ENCODE data around the gene ZNF358.

The ZNF358 gene

DNA sequence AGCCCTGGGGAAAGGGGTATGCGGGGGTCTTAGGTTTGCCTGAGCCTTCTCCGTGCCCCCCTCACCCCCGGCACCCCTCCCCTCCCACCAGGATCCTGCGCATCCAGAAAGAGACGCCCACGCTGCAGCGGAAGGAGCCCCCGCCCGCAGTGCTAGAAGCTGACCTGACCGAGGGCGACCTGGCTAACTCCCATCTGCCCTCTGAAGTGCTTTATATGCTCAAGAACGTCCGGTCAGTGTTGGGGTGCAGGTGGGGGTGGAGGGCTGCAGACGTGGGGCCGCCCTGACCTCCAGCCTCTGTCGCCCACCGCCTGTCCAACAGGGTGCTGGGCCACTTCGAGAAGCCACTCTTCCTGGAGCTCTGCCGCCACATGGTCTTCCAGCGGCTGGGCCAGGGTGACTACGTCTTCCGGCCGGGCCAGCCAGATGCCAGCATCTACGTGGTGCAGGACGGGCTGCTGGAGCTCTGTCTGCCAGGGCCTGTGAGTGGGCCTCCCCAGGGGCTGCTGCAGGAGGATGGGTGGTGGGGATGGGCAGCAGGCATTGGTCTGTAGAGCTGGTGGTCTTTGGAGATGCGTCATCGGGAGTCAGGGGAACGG lies 24.0 kb downstream of the ZNF358 start:
- DNase-seq, result no peak

- DNase-seq, result no peak
Observed at GRCh38 chr19:7540761-7541474, 25.0 kb downstream of the ZNF358 start.

- no peak for DNase-seq
Observed at GRCh38 chr19:7541475-7541824, 25.5 kb downstream of the ZNF358 start.

GRCh38 chr19:7541828-7542443 lies 26.0 kb downstream of the ZNF358 start:
- no peak for DNase-seq

DNA sequence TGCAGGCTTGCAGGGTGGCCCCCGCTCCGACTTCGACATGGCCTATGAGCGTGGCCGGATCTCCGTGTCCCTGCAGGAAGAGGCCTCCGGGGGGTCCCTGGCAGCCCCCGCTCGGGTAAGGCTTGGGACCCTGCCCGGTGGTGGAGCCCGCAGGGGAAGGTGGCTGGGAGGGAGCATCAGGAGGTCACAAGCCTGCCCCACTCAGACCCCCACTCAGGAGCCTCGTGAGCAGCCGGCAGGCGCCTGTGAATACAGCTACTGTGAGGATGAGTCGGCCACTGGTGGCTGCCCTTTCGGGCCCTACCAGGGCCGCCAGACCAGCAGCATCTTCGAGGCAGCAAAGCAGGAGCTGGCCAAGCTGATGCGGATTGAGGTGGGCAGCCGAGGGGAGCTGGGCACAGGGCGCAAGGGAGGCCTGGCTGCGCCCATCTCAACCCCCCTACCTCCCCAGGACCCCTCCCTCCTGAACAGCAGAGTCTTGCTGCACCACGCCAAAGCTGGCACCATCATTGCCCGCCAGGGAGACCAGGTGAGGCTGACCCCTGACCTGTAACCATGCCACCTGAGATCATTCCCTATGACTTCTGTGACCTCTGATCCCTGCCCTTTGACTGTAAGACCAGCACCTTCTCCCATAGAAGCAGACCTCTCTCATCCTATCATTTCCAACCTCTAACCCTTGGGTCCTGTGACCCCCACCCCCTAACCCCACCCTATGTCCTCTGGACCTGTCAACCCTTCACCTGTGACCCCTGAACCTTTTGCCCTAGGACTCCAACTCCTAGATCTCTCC lies 26.8 kb downstream of the ZNF358 start:
- DNase-seq, result no peak

- no peak for DNase-seq
Observed at GRCh38 chr19:7544626-7545025, 28.7 kb downstream of the ZNF358 start.

DNA sequence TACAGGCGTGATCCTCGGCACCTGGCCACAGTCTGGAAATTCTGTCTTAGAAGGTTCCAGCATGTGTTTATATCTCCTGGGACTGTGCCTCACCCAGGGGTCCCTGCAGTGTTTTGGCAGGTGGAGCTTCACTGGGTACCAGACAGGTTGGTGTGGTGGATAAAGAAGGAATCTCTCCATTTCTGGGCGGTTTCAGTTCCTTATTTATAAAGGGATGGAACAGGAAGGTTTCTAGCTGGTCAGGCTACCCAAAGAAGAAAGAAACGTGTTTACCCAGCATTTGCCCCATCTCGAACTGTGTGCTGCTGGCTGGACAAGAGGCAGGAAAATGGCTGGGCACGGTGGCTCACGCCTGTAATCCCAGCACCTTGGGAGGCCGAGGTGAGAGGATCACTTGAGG lies 29.4 kb downstream of the ZNF358 start:
- no peak for DNase-seq

DNA sequence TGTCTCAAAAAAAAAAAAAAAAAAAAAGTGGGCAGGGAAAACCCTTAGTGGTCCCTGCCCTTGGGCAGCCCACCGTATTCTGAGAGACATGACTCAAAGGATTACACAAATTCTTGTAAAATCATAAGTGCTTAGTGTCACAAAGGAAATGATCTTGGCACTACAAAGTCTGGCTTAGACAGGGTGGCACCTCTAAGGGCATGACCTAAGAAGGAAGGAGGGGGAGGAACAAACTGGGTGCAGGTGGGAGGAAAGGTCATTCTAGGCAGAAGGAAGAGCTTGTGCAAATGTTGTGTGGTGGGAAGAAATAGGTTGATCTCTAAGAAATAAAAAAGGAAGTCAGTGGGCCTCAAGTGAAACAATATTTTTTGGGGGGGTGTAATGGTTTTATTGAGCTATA lies 30.0 kb downstream of the ZNF358 start:
- no peak for DNase-seq

DNA sequence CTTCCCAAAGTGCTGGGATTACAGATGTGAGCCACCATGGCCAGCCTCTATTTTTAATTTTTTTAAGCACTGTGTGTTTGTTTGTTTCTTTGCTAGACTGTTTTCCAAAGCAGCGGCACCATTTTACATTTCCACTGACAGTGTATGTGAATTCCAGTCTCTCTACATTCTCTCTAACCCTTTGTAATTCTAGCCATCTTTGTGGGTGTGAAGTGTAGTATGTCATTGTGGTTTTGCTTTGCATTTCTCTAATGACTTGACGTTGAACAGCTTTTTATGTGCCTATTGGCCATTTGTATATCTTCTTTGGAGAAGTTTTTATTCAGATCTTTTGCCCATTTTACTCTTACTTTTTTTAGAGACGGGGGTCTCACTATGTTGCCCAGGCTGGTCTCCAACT lies 31.3 kb downstream of the ZNF358 start:
- no peak for DNase-seq

DNA sequence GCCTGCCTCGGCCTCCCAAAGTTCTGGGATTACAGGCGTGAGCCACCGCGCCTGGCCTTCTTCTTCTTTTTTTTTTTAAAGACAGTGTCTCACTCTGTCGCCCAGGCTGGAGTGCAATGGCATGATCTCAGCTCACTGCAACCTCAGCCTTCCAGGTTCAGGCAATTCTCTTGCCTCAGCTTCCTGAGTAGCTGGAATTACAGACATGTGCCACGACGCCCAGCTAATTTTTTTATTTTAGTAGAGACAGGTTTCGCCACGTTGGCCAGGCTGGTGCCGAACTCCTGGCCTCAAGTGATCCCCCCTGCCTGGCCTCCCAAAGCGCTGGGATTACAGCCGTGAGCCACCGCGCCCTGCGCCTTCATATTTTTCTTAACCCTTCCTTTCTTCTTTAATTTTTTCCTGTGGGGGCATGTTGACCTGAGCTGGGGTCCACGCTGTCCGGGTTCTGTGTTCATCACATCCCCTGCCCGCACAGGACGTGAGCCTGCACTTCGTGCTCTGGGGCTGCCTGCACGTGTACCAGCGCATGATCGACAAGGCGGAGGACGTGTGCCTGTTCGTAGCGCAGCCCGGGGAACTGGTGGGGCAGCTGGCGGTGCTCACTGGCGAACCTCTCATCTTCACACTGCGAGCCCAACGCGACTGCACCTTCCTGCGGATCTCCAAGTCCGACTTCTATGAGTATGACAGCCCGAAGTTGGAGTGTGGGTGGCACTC lies 33.7 kb downstream of the ZNF358 start:
- DNase-seq, result no peak

- DNase-seq, result no peak
Observed at GRCh38 chr19:7550169-7550770, 34.4 kb downstream of the ZNF358 start.

- no peak for DNase-seq
Observed at GRCh38 chr19:7550987-7551761, 35.3 kb downstream of the ZNF358 start.

GRCh38 chr19:7552781-7553180 lies 36.9 kb downstream of the ZNF358 start:
- DNase-seq, result no peak

DNA sequence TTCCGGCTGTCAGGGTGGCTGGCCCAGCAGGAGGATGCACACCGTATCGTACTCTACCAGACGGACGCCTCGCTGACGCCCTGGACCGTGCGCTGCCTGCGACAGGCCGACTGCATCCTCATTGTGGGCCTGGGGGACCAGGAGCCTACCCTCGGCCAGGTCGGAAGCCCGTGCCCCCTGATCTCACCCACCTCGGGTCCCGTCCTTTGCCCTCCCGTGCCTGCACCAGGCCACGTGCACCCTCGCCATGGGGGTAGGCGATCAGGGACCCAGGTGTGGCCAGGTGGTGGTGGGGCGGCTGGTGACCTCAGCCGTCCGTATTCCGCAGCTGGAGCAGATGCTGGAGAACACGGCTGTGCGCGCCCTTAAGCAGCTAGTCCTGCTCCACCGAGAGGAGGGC lies 38.7 kb downstream of the ZNF358 start:
- no peak for DNase-seq

- no peak for DNase-seq
Observed at GRCh38 chr19:7554990-7555864, 39.3 kb downstream of the ZNF358 start.

DNA sequence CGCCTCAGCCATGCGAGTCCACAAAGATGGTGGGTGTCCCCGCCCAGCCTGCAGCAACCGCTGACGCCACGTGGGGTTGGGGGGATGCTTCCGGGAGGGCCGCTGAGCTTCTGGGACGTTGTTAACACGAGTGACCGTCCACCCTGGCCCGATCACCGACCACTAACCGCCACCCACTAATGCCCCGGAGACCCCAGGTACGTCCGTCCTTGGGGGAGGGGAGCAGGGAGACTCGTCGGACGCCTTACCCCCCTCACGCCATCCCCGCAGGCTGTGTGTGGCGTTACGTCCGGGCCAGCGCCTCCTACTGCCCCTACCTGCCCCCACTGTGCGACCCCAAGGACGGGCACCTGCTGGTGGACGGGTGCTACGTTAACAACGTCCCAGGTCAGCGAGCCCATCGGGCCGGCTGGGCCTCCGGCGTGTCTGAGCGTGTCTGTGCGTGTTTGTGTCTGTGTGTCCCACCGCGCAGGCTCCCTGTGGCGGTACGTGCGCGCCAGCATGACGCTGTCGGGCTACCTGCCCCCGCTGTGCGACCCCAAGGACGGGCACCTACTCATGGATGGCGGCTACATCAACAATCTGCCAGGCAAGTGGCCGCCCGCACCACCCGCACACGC lies 40.9 kb downstream of the ZNF358 start:
- DNase-seq, result no peak

- no peak for DNase-seq
Observed at GRCh38 chr19:7558667-7559066, 42.8 kb downstream of the ZNF358 start.

- no peak for DNase-seq
Observed at GRCh38 chr19:7559102-7559501, 43.2 kb downstream of the ZNF358 start.

DNA sequence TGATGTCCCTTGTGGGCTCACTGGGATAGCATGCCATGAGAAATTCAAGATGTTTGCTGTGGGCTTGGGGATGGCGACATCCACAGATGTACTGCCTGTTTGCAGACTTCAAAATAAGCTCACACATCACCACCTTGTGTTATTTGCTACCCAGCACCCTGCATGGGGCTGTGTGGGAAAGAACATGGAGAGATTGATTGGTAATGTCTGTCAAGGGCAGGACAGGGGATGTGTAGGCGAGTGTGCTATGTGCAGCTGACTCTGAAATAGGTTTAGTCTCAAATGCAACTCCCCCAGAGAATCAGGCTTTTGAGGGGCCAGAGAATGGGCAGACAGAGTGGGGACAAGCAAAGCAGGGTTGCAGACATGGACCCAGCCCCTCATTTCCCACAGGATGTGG lies 44.4 kb downstream of the ZNF358 start:
- DNase-seq, result no peak

DNA sequence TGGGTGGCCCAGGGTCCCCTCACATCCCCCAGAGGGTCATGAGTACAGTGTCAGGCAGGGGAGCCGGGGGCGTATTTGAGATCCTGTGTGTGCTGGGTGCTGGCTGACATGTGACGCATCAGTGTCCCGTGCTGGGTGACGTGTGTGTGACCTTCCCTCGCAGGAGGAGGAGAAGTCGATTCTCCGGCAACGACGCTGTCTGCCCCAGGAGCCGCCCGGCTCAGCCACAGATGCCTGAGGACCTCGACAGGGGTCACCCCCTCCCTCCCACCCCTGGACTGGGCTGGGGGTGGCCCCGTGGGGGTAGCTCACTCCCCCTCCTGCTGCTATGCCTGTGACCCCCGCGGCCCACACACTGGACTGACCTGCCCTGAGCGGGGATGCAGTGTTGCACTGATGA lies 45.4 kb downstream of the ZNF358 start:
- DNase-seq, result no peak
